ENCODE data around the gene MIA3. TPM values are rescaled to one million over a fixed set of nuclear protein-coding genes. Genes with fewer than 3 reads are reported as not detected.

The MIA3 gene
- total RNA-seq, 1 donor from 2014 or later: 96.4 TPM

- Mint-ChIP-seq H3K4me3 (ENCODE audit: unreplicated experiment) (no peak overlapping the region), H3K9me3 (ENCODE audit: low read depth) (no peaks in the 10 kb centered on the region), H3K4me1 (ENCODE audit: low read depth) (peaks cover 2% of the 10 kb centered on the region), H3K27ac (ENCODE audit: unreplicated experiment) (no peak overlapping the region), H3K27me3 (ENCODE audit: low read depth) (no peaks in the 10 kb centered on the region), H3K36me3 (ENCODE audit: low read depth) (peaks cover 12% of the 10 kb centered on the region)
- DNase-seq (ENCODE audit: low spot score): no peak
- TF ChIP-seq CTCF (IDR thresholded peaks at IDR 0.05): no peak
Observed at GRCh38 chr1:222583079-222583478, 34.8 kb upstream of the MIA3 start.

- H3K27ac Mint-ChIP-seq (ENCODE audit: unreplicated experiment): no peak overlapping the region
- TF ChIP-seq CTCF (IDR thresholded peaks at IDR 0.05): no peak
- no peaks in the 10 kb centered on the region for H3K9me3 Mint-ChIP-seq (ENCODE audit: low read depth)
Observed at GRCh38 chr1:222586842-222587241, 31.1 kb upstream of the MIA3 start.

GRCh38 chr1:222588135-222588534 is 29.8 kb upstream of the MIA3 start:
- peaks cover 25% of the 10 kb centered on the region for H3K4me1 Mint-ChIP-seq (ENCODE audit: low read depth)
- no peak for TF ChIP-seq CTCF (IDR thresholded peaks at IDR 0.05)
- H3K4me3 Mint-ChIP-seq (ENCODE audit: unreplicated experiment): no peak overlapping the region
- no peak overlapping the region for H3K27ac Mint-ChIP-seq (ENCODE audit: unreplicated experiment)
- peaks cover 5% of the 10 kb centered on the region for H3K36me3 Mint-ChIP-seq (ENCODE audit: low read depth)
- no peak for DNase-seq (ENCODE audit: low spot score)
- no peaks in the 10 kb centered on the region for H3K9me3 Mint-ChIP-seq (ENCODE audit: low read depth)
- H3K27me3 Mint-ChIP-seq (ENCODE audit: low read depth): no peaks in the 10 kb centered on the region

More at GRCh38 chr1:222586842-222587241, 31.1 kb upstream of the MIA3 start:
- Mint-ChIP-seq H3K36me3 (ENCODE audit: low read depth) (peaks cover 10% of the 10 kb centered on the region), H3K4me1 (ENCODE audit: low read depth) (peaks cover 25% of the 10 kb centered on the region), H3K27me3 (ENCODE audit: low read depth) (no peaks in the 10 kb centered on the region), H3K4me3 (ENCODE audit: unreplicated experiment) (no peak overlapping the region)
- no peak for DNase-seq (ENCODE audit: low spot score)

- DNase-seq (ENCODE audit: low spot score): peak; percentile 93
Observed at GRCh38 chr1:222589462-222590302, 28.2 kb upstream of the MIA3 start, which contains the start of gene TAF1A. TSS of gene TAF1A (minus strand) at chr1:222589933.

GRCh38 chr1:222592171-222592570 is 25.7 kb upstream of the MIA3 start:
- Mint-ChIP-seq H3K27me3 (ENCODE audit: low read depth) (peaks cover 6% of the 10 kb centered on the region), H3K4me3 (ENCODE audit: unreplicated experiment) (no peak overlapping the region)
- no peak for DNase-seq (ENCODE audit: low spot score)

More at GRCh38 chr1:222589462-222590302, 28.2 kb upstream of the MIA3 start, which contains the start of gene TAF1A:
- Mint-ChIP-seq H3K27ac (ENCODE audit: unreplicated experiment) (peak within 1 kb of the TSS; percentile 94), H3K36me3 (ENCODE audit: low read depth) (peaks cover 2% of the 10 kb centered on the region), H3K27me3 (ENCODE audit: low read depth) (no peaks in the 10 kb centered on the region), H3K4me3 (ENCODE audit: unreplicated experiment) (peak within 1 kb of the TSS; percentile 94), H3K9me3 (ENCODE audit: low read depth) (peaks cover 4% of the 10 kb centered on the region), H3K4me1 (ENCODE audit: low read depth) (peaks cover 25% of the 10 kb centered on the region)
- no peak for TF ChIP-seq CTCF (IDR thresholded peaks at IDR 0.05)

More at GRCh38 chr1:222592171-222592570, 25.7 kb upstream of the MIA3 start:
- no peak for TF ChIP-seq CTCF (IDR thresholded peaks at IDR 0.05)
- Mint-ChIP-seq H3K36me3 (ENCODE audit: low read depth) (no peaks in the 10 kb centered on the region), H3K27ac (ENCODE audit: unreplicated experiment) (no peak overlapping the region), H3K9me3 (ENCODE audit: low read depth) (peaks cover 16% of the 10 kb centered on the region), H3K4me1 (ENCODE audit: low read depth) (peaks cover 25% of the 10 kb centered on the region)
